Right lobe of liver (tissue), 4 donors: ENCODE measurements around the gene VWA5B1.

Source experiments
- CTCF ChIP-seq, 4 donors: fragments of 200-600 bp in 3 of 4; fragments of 450-650 bp in 1 of 4; IDR thresholded peaks; one replicate each; pipeline versions ENCODE4 v1.5.1 to v1.8.0; 2016 to 2022; ENCODE audit warnings: antibody characterized with exemption in 4 of 4, mild to moderate bottlenecking in 2 of 4
- POLR2A ChIP-seq: fragments of 450-650 bp; IDR thresholded peaks from one replicate; pipeline ENCODE4 v1.6.1; 2017; ENCODE audit warnings: antibody characterized with exemption, mild to moderate bottlenecking
- donor health status: DM: no; HTN: no; CAD: no.
- donor health status: DM: no; HTN: no; CAD: no.
- donor health status: DM: no; HTN: yes; CAD: no.

DNA sequence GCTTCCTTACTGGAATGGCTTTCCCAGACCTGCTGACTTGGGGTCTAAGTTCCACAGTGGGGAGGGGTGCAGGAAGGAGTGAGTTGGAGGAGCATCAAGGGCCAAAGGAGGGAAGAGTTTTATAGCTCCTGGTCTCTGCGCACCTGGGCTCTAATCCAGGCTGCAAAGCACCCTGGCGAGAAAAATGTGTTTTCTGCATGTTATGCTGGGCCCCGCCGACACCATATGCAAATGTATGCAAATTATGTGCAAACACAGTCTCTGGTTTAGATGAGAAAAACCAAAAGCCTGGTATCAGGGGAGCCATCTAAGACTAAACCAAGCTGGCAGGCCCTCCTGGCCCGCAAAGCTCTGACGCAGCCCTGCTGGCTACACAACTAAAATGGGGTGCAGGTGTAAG is 95.0 kb downstream of the VWA5B1 start:
- TF ChIP-seq CTCF (IDR thresholded peaks at IDR 0.05): no peak
- TF ChIP-seq POLR2A: no peak
